HG02678 (cell line): ENCODE results near the gene KCNS3.
"Not testable (repeated sequence)": the region's sequence is repeated elsewhere in the genome, so short reads cannot be mapped to it uniquely, and the experiment has no call there.

Experiments used
- ATAC-seq: cut with Tn5 transposase; IDR thresholded peaks from one replicate; pipeline ENCODE4 v1.9.1; 2021; ENCODE audit warnings: mild to moderate bottlenecking, moderate library complexity; ENCODE audit not compliant: unreplicated experiment

KCNS3 gene

DNA sequence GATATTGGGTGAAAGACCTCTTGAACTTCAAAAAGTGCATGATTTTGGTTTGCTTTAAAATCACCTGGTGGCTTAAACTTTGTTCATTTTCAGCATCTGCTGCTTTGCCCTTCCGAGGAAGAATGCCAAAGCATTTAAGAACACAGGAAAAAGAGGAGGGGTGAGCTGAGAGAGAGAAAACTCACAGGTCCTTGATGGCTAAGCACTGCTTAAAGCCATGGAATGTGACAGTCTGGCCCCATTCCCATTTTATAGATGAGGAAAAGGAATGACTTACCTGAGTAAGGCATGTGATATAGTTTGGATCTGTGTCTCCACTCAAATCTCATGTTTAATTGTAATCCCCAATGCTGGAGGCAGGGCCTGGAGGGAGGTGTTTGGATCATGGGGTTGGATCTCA, 58.1 kb downstream of the KCNS3 start:
- ATAC-seq, result no peak

DNA sequence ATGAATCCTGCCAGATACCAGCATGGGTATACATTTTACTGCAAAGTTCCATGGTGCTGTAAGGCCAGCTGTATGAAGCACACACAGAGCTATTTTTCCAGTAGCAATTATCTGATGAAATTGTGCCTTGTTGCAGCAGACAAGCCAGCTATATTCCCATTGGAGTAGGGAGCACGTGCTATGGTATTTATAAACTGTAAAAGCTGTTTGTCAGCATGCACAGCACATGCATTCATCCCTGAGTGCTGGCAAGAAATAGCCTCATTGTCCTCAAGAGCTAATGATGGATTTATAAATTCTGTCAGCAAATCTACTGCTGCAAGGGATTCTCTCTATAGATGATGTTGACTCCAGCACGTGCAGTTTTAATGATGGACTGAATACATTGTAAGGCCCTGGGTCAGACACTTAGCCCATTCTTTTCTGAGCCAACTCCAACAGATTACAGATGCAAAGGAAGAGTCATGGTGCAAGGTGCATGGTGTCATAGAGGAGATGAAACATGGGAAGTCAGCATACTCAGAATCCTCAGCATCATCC, 61.7 kb downstream of the KCNS3 start:
- ATAC-seq, result no peak

DNA sequence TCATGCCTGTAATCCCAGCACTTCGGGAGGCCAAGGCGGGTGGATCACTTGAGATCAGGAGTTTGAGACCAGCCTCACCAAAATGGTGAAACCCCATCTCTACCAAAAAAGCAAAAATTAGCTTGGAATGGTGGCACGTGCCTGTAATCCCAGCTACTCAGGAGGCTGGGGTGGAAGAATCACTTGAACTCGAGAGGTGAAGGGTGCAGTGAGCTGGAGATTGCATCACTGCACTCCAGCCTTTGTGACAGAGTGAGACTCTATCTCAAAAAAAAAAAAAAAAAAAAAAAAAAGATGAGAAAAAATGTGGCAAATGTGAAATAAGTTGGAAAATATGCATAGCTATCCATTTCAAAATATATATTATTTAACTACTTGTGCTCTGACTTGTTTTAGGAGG, 65.0 kb downstream of the KCNS3 start:
- ATAC-seq, result no peak

DNA sequence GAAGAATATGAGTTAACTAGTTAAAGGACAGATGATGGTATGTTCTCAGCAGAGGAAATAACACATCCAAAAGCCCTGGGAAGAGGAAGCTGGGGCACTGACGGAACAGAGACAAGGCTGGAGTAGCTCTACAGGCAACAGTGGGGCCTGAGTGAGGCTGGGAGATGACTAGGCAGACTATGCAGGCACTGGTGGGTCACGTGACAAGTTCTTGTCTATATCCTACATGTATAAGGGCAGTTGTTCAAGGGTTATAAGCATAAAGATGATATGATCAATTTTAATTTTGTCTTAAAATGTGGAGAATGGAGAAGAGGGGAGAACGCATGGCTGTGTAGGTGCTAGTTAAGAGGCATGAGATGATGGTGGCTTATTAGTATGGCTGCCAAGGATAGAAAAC, 68.6 kb downstream of the KCNS3 start:
- no peak for ATAC-seq

DNA sequence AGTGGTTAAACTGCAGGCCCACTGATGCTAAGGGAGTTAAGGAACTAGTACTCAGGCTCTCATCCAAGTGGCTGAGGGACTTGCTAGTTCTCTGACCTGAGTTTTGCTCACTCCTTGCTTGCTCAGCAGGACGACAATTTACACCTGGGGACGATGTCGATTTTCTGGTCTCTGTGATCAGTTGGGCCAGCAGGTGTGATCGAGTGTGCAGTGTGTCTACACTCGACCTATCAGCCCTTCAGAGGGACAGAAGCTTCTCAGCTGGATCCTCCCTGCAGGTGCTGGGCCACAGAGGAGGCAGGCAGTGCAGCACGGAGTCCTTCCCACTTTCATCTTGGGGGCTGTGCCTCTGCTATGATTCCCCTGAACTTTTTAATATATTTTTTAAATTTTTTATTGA, 71.5 kb downstream of the KCNS3 start:
- ATAC-seq, result no peak

DNA sequence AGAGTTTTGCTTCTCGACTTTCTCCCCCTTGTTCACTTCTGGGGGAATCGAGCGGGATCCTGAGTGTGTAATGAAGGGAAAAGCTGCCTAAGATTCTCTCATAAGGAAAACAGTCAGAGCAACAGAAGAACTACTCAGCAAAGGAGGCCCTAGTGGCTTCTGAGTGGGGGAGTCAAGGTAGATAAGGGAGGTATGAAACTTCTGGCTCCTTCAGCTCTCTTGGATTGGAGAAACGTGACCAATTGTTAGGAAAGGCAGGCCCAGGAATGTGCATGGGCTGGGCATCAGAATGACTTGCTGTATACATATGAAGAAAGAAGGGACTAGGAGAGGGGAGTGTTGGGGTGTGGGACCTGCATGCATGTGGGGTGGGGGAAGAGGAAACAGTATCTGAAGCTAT, 73.1 kb downstream of the KCNS3 start:
- no peak for ATAC-seq

DNA sequence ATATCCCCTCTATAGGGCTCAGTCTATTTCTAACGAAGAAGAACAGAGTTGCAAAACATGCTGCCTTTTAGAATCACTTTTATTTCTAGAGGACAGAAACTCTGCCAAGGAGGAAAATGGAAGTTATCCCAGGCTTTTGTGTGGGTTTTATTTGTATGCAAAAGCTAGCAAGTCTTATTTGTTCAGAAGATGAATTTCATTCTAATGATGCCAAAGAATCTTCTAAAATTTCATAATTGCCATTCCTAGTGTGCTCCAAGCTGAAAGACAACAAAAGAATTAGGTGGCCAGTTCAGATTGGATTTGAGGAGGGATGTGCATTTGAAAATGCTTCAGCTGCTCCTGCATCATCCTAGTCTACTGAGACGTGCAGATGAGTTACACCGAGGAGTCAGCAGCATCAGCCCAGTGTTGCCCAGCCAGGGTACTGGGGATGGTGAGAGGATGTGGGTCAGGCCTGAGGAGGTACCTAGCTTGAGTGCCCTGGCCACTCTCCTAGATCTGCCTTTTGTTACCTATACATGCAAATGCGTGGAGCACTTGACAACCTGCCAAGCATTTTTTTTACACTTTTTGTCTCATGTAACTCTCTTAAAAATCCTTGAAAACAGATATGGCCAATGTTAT, 80.1 kb downstream of the KCNS3 start:
- no peak for ATAC-seq

DNA sequence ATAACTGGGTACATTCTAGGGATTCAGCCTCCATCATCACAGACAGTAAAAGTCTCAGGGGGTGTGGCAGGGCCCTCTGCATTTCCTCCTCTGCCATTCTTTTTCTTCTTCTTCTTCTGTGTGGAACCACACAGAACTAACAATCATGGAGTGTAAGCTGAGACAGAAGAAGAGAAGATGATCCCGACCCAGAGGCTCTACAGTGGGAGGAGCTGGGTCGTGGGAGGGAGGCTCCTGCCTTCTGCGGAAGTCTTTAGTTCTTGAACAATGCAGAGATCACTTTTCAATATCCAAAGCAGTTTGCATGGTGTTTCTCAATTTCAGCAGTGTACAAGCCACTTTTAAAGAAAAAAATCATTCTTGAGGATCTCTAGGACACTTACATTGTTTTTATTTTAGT, 80.9 kb downstream of the KCNS3 start:
- ATAC-seq, result no peak

DNA sequence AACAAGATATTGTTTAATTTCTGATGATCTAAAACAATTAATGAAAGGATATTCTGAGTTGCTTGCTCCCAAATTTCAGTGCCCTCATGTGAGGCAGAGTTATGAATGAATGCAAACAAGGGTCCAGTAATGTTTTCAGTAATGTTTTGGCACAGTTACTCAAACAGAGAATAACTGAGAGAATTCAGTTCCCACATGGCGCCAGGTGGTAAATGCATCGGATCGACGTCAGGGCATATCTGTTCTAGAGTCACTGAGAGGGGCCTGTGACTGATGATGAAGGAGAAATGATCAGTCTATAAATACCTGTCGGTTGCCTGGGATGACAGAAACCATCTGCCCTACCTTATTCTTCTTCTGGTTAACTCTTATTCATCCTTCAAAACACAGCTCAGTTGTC, 81.4 kb downstream of the KCNS3 start:
- ATAC-seq, result no peak

DNA sequence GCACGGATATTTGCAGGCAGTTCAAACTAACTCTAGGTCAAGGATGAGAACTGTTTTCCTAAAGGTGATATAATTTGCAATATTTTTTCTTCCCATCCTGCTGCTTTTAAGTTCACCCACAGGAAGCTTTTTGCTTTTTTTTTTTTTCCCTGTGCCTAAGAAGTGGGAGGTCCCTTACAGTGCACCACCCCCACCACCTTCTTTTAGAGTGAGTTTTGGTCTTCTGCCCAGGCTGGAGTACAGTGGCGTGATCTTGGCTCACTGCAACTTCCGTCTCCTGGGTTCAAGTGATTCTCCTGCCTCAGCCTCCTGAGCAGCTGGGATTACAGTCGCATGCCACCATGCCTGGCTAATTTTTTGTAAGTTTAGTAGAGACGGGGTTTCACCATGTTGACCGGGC, 82.5 kb downstream of the KCNS3 start:
- ATAC-seq, result no peak

DNA sequence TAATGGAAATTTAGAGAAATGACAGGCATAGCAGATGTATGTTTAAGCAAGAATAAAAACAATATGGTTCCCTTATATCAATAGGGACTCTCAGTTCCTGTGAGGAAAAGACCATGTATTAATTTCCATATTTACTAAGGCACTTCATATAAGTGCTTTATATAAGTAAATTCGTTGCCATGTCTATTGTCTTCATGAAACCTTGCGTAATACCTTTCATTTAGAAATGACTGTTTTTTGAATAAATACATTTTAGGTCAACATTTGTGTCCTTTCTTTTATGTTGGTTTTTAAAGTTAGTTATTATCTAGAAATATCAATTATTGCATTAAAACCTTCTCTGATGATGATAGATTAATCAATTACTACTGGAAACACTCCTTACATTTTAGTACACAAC, 83.3 kb downstream of the KCNS3 start:
- ATAC-seq, result no peak

DNA sequence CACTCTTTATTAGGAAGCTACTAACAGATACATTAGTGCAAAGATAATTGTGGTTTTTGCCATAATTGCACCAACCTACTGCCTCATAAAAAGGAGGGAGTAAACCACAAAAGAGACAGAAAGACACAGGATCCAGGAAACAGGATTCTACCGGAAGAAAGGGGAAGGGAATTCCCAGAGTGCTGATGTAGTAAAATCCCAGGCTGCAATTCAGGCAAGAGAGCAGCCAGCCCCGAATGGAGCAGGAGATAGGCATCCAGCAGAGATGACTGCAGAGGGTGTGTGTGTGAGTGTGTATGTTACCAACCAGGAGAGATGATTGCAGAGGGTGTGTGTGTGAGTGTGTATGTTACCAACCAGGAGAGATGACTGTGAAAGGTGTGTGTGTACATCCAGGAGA, 84.4 kb downstream of the KCNS3 start:
- no peak for ATAC-seq

DNA sequence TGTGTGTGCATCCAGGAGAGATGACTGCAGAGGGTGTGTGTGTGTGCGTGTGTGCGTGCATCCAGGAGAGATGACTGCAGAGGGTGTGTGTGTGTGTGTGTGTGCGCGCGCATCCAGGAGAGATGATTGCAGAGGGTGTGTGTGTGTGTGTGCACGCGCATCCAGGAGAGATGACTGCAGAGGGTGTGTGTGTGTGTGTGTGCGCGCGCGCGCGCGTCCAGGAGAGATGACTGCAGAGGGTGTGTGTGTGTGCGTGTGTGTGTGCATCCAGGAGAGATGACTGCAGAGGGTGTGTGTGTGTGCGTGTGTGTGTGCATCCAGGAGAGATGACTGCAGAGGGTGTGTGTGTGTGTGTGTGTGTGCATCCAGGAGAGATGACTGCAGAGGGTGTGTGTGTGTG, 85.1 kb downstream of the KCNS3 start:
- not testable (repeated sequence) for ATAC-seq

DNA sequence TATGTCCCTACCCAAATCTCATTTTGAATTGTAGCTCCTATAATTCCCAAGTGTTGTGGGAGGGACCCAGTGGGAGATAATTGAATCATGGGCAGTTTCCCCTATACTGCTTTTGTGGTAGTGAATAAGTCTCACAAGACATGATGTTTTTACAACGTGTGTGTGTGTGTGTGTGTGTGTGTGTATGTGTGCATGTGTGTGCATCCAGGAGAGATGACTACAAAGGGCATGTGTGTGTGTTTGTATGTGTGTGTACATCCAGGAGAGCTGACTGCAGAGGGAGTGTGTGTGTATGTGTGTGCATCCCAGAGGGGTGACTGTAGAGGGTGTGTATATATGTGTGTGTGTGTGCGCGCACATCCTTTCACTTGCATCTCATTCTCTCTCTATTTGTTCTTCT, 86.7 kb downstream of the KCNS3 start:
- ATAC-seq, result no peak

DNA sequence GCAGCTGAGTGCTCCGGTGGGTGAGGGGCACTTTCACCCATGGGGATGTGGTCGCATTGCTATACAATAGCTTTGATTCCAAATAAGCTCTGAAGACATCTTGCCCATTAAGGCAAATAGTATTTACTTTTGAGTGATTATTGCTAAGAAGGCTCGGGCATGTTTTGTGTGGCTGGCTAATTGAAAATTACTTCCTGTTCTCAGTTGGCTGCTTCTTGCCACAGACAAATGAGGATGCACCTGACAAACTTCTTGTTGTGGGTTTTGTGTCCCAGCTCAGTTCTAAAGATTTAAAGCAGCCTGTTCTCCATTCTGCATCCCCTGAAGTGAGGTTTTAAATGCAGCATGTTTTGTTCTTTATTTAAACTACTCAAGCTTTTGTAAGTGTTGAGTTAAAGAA, 88.3 kb downstream of the KCNS3 start:
- ATAC-seq, result no peak

DNA sequence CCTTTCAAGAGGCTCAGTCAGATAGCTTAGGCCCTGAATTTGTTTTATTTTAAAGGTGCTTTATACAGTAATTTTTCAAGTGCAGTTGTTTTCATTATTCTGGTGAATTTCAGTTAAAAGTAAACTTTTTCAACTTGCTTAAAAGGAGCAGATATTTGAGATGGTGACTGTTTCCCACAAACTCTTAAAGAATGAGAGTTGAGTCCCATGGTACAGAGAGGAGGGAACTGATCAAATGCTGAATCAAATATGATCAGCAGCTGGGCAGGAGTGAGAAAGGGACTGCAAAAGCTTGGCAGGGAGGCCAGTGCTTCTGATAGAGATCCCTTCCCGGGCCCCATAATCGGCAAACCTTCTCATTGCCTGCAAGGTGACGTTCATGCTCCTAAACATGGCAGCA, 91.2 kb downstream of the KCNS3 start:
- no peak for ATAC-seq

DNA sequence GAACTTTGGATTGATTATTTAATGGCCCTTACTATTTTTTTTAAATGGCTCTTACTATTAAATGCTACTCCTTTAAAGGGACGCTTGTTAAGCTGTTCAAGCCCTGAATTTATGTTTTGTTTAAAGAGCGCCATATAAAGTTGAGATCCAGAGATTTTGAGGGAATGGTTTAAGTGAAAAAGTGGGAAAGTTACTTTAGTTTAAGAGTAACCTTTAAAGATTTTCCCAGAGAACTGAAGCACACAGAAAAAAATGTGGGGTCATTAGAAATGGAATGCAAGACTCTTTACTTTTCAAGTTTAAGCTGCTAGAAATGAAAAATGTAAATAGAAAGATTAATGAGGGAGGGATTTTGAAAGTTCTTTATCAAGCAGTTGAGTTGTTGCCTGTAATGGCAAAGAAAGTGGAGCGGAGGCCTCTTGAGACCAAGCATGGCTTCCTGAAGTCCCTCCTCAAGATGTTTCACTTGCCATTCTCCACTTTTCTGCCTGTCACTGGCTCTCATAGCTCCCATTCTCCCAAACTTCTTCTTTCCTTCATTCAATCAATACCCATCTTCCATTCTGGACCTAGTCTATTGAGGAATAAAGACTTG, 93.2 kb downstream of the KCNS3 start:
- no peak for ATAC-seq

DNA sequence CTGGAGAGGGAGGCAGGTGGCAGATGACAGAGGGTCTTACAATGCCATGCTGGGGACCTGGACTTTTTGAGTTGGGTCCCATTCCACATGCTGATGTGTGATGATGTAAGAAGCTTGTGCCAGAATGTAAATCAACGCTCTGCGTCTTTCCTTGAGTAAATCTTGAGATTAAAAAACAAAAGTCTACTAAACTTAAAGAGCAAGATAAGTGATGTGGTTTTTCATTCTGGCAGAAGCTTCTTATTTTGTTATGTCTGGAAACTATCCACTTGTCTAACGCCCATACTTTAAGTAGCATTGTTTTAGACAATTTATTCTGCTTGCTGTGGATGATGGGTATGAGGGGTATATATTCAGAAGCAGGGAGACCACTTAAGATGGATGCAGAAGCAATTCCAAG, 94.5 kb downstream of the KCNS3 start:
- ATAC-seq, result no peak

DNA sequence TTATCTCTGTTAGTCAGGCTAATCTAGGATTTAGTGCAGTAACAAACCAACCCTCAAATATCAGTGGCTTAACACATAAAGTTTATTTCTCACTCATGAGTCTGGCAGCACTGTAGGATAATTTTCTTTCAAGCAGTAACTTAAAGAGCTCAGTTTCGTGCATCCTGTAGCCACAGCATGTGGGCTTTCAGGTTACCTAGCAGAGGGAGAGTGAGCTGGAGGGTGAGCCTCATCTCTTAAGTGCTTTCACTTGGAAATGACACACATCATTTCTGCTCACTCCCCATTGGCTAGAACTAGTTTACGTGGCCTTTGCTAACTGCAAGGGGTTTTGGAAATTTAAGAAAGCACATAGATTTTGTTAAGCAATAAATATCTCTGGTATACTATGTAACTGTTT, 96.9 kb downstream of the KCNS3 start:
- ATAC-seq, result no peak

DNA sequence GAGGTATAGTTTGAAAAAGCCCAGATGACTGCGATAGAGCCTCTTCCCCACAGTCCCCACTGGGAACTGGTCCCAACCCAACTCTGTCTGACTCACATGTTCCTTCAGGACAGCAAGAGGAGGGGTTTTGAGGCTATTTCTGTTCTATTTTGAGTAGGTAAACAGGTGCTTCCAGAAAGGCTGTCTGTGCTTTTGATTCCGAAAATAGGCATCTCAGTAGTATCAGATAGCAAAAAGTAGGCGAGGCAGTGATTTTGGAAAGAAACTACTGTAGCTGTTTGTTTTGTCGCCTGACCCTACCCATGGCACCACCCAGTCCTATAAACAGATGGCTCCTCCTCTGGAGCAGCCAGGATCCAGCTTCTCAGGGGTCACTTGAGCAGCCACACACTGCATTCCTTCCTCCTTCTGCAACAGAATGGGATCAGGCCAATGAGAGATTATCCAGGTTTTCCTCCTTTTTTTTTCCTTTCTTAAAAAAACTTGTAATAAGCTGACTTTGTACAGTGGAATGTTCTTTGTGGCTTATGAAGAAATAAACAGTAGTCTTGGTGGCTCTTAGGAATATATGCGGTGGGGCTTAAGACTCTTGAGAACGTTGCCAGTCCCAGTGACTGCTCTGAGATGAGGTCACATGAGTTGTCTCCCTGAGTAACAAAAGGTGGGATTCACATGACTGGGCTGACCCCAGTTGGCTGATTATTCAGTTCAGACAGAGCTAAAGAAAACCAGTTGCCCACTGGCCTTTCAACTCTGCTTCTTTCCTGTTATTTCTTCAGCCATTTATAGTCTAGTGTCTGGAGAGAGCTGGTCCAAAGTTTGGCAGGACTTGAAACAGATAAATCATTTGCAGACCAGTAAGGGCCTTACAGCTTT, 98.6 kb downstream of the KCNS3 start:
- ATAC-seq, result no peak

DNA sequence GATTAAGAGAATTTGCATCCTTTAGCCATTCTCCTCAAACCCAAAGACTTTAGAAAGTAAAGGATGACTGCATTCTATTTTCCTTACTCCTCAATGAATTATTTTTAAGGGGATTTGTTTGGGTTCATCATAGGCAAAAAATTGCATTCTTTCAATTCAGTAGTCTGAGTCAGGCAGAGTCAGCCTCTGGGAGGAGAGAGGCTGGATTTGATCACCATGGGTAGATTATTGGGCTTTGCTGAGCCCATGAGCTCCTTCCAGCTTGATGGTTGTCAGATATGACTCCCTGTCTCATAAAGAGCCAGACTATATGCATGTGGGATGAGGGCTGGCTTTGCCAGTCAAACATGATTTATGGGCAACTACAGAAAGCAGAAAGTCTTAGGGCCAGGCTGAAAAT, 101.2 kb downstream of the KCNS3 start:
- ATAC-seq, result no peak

DNA sequence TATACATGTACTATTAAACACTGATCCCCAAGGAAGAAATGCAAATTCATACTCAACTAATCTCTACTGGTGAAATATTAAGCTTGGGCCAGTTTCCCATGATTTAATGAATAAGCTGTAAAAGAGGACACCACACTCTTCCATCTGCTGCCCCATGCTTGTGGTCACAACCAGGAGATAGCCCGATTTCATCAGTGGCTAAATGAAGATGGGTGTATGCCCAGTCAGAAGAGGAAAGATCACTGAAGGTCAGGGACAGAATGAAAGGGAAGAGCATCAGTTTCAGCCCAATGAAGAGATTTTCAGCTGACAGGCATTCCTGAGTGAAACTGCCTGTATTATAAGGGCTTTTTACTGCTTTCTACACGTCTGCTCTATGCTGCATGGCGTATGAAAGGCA, 103.5 kb downstream of the KCNS3 start:
- ATAC-seq, result no peak
